NOMO-1 treated with DMSO at 0.1 percent for 48 hours (cell line): Measurements from ENCODE around the gene P3H3.

Experiments
- DNase-seq: peaks from one replicate; lab custom pipeline; 2025; ENCODE audit not compliant: unreplicated experiment; lab: John Stamatoyannopoulos, UW

P3H3 gene

DNA sequence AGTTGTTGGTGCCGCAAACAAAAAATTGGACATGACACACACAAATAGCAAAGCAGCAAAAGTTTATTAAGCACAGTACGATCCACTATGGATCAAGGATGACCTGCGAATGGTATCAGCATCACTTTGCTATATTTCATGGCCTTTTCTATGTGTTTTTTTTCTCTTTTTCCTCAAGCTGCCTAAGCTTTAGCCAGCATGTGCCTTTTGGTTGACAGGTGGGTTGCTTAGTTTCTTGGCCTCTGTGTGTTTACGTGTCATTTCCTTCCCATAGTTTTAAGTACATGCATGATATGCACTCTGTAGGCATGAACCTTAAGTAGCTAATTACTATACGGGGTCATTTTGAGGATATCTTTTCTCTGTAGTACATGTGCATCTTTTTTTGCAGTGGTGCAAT lies 29.1 kb upstream of the P3H3 start:
- no peak for DNase-seq

GRCh38 chr12:6807170-6807569 lies 21.0 kb upstream of the P3H3 start:
- no peak for DNase-seq

DNA sequence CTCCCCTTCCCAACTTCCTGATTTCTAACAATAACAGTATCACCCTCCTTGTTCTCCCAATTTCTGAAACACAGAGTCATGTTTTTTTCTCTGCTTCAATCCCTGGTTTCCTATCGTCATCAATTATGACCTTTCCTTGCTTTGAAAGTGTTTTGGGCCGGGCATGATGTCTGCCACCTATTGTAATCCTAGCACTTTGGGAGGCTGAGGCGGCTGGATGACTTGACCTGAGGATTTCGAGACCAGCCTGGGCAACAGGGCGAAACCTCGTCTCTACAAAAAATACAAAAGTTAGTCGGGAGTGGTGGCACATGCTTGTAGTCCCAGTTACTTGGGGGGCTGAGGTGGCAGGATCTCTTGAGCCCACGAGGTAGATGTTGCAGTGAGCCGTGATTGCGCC lies 19.2 kb upstream of the P3H3 start:
- no peak for DNase-seq

DNA sequence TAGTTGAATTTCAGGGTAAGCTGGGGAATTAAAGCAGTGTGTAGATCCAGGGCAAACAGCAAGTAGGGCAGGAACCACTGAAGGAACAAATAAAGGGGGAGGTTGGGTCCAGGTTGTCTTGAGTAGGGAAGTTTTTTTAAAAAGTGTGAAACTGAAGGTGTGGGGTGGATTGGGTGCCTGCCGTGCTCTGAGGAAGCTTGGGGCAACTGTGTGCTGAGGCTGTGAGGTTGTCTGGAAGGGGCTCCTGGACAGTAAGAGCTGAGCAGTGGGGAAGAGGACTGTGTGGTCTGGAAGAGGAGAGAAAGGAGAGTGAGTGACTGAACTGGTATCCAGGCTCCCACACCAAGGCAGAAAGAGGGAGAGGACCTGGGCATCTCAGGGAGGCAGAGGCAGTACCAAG lies 17.4 kb upstream of the P3H3 start:
- DNase-seq, result no peak

GRCh38 chr12:6813363-6813762 lies 14.8 kb upstream of the P3H3 start:
- DNase-seq, result peak; percentile 52

DNA sequence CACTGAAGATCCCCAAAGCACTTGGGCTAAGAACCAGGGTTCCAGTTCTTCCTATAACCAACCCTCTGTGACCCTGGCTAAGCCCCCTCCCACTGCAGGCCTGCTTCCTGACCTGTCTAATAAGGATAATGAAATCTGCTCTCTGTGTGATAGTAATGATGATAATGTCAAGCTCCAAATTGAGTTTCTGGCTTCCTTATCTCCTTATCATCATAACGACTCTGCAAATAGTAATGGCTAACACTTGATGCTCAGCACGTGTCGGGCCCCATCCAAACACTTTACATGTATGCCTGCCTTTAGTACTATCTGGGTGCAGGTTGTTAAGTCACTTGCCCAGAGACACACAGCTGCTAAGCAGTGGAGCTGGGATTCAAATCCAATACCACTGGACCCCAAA lies 11.6 kb upstream of the P3H3 start:
- no peak for DNase-seq

DNA sequence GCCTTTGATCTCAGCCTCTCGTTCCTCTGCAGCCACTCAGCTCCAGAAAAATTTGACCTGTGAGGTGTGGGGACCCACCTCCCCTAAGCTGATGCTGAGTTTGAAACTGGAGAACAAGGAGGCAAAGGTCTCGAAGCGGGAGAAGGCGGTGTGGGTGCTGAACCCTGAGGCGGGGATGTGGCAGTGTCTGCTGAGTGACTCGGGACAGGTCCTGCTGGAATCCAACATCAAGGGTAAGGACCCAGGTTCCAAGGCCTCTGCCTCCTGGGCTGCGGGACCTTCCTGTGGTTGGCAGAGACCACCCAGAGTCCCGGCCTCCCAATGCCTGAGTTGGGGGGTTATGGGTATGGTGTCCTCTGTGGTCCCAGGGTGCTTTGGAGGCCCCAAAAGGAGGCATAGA lies 11.1 kb upstream of the P3H3 start:
- no peak for DNase-seq

GRCh38 chr12:6817662-6818157 lies 10.5 kb upstream of the P3H3 start:
- no peak for DNase-seq

DNA sequence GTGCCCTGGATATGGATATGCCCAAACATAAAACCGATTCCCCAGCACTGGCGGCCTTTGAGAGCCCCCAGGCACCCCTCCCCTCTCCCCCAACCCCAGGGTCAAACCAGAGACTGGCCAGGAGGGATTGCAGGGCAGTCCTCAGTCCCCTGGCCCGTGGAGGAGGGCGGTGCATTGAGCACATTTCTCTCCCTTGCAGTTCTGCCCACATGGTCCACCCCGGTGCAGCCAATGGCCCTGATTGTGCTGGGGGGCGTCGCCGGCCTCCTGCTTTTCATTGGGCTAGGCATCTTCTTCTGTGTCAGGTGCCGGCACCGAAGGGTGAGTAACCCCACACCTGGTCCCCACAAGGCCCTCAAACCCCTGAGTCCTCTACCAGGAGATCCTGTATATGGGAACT lies 10.0 kb upstream of the P3H3 start:
- no peak for DNase-seq

DNA sequence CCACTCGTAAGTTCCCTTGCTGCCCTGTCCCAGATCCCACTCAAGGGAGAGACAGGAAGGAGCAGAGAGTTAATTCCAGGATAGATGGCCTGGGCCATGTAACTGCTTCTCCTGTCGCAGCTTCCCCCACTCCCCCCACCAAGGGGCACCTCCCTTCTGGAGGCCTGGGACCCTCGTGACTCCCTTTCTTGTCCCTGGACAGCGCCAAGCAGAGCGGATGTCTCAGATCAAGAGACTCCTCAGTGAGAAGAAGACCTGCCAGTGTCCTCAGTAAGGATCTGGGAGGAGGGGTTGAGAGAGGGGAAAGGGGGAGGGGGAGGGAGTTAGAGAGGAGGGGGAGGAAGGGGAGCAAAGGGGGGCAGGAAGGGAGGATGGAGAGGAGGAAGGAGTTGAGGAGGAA lies 9.6 kb upstream of the P3H3 start:
- DNase-seq, result no peak

DNA sequence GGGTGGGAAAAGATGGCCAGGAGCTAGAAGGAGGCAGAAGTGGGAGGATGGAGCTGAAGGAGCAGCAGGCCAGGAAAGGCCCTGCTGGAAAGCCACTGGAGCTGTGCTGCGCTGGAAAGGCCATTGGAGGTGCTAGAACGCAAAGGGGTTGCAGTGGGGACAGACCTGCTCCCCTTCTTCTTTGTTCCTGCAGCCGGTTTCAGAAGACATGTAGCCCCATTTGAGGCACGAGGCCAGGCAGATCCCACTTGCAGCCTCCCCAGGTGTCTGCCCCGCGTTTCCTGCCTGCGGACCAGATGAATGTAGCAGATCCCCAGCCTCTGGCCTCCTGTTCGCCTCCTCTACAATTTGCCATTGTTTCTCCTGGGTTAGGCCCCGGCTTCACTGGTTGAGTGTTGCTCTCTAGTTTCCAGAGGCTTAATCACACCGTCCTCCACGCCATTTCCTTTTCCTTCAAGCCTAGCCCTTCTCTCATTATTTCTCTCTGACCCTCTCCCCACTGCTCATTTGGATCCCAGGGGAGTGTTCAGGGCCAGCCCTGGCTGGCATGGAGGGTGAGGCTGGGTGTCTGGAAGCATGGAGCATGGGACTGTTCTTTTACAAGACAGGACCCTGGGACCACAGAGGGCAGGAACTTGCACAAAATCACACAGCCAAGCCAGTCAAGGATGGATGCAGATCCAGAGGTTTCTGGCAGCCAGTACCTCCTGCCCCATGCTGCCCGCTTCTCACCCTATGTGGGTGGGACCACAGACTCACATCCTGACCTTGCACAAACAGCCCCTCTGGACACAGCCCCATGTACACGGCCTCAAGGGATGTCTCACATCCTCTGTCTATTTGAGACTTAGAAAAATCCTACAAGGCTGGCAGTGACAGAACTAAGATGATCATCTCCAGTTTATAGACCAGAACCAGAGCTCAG lies 8.8 kb upstream of the P3H3 start:
- DNase-seq, result no peak

GRCh38 chr12:6820166-6820565 lies 8.0 kb upstream of the P3H3 start:
- DNase-seq, result no peak

GRCh38 chr12:6821591-6822425 lies 6.4 kb upstream of the P3H3 start, which contains the start of gene GPR162:
Gene GPR162, plus strand, starts transcription at chr12:6821821. Its CDS starts 2,078 bp downstream, at chr12:6823899.
- DNase-seq, result no peak

- no peak for DNase-seq
These were observed 5.6 kb upstream of the P3H3 start for GRCh38 chr12:6822426-6823135.

DNA sequence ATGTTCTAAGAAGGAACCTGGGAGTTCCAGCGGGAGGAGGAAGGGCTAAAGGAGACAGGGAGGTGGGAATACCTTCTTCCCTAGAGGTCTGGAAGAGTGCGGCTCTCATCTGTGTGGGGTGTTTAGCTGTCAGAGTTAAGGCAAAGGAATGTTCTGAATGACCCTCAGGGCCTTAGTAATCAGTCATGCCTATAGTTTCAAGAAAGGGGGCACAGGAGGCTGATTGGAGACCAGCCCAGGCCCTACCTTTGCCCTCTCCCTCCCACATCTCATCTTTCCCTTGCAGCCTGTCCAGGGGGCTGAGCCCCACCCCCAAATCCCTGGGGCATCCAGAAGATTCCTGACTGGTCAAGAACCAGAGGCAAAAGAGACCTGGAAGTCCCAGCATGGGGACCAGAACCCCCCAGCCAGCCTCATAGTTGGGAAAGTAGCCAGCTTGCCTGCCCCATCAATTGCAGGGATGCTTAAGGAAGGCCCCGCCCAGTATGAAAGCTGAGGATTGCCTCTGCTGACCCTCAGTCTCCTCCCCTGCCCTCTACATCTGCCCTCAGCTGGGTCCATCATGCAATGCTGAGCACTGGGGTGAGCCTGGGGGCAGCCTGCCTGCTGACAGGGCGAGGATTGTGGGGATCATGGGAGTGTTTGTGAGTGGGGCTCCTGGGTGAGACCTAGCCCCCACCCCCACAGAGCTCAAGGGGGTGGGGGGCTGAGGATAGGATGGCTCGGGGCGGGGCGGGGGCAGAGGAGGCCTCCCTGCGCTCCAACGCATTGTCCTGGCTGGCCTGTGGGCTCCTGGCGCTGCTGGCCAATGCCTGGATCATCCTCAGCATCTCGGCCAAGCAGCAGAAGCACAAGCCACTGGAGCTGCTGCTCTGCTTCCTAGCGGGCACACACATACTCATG lies 4.8 kb upstream of the P3H3 start:
- no peak for DNase-seq

GRCh38 chr12:6824085-6824775 lies 4.0 kb upstream of the P3H3 start:
- DNase-seq, result no peak

GRCh38 chr12:6824901-6825381 lies 3.3 kb upstream of the P3H3 start:
- no peak for DNase-seq

DNA sequence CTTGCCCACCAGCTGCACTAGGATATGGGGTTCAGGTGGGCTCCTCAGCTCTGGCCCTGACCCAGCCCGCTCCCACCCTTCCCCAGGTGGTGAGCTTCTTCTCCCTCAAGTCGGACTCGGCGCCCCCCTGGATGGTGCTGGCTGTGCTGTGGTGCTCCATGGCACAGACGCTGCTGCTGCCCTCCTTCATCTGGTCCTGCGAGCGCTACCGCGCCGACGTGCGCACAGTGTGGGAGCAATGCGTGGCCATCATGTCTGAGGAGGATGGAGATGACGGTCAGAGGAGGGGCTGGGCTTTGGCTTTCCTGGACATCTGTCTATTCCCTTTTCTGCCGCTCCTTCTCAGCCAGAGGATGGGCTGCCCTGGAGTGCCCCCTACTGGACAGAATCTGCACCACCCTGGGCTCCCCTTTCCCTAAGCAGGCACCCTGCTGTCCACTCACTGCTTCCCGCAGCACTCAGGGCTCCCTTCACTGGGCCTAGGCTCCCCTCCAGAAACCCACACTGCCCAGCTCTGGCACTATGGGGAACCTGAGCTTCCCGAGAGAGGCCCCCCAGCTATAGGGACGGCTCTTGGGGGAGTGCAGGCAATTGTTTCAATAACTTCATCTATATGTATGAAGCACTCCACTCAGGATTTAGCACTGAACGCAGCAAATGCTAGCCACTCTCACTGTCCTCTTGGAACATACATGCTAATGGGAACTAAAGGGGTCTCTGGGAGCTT lies 2.6 kb upstream of the P3H3 start:
- DNase-seq, result peak; percentile 70
